HepG2 (cell line): Measurements from ENCODE around the gene ATN1.

Experiments
- CREB1 ChIP-seq, 2 experiments: fragments of 450-650 bp in 1 of 2; IDR thresholded peaks; 2 replicates each; pipeline ENCODE4 v1.6.1; 2016 to 2017; ENCODE audit warnings: control low read depth in 1 of 2, mild to moderate bottlenecking in 1 of 2, missing compliant biosample characterization in 1 of 2, missing genetic modification characterization in 1 of 2
- PPARG ChIP-seq: conservative IDR thresholded peaks from 2 replicates; pipeline ENCODE4 v1.6.1; 2016; ENCODE audit warnings: missing biosample characterization, missing genetic modification reagents
- RNF219 ChIP-seq: sonication (generic); formaldehyde crosslinking; IDR thresholded peaks from 2 replicates; pipeline ENCODE4 v1.5.0; 2020; ENCODE audit warnings: mild to moderate bottlenecking, missing genetic modification reagents
- SMARCC2 ChIP-seq: fragments of 450-650 bp; IDR thresholded peaks from 2 replicates; pipeline ENCODE4 v1.6.1; 2017; ENCODE audit warnings: antibody characterized with exemption, mild to moderate bottlenecking
- SP1 ChIP-seq, 2 experiments: fragments of 450-650 bp in 1 of 2; sonication (generic) in 1 of 2; formaldehyde crosslinking in 1 of 2; IDR thresholded peaks; 2 replicates each; pipeline versions ENCODE4 v1.4.0 to v1.6.1; 2016 to 2020; ENCODE audit warnings: missing genetic modification reagents in 1 of 2
- THAP7 ChIP-seq: sonication (generic); formaldehyde crosslinking; IDR thresholded peaks from 2 replicates; pipeline ENCODE4 v1.8.1; 2023; ENCODE audit warnings: mild to moderate bottlenecking, missing genetic modification reagents
- ZNF10 ChIP-seq: sonication (generic); formaldehyde crosslinking; IDR thresholded peaks from 2 replicates; pipeline ENCODE4 v1.4.0; 2020; ENCODE audit warnings: mild to moderate bottlenecking, low read depth, missing genetic modification reagents, borderline replicate concordance
- ZNF44 ChIP-seq: sonication (generic); formaldehyde crosslinking; IDR thresholded peaks from 2 replicates; pipeline ENCODE4 v1.5.1; 2020; ENCODE audit warnings: mild to moderate bottlenecking, missing genetic modification reagents
- ZNF639 ChIP-seq: conservative IDR thresholded peaks from 2 replicates; pipeline ENCODE4 v1.6.1; 2018; ENCODE audit warnings: missing genetic modification reagents

GRCh38 chr12:6968426-6968825 lies 40.7 kb downstream of the ATN1 start:
- TF ChIP-seq ZNF639 (CRISPR knock-in tag) (no peak), SMARCC2 (no peak), CREB1 (IDR thresholded peaks at IDR 0.05) (no peak), CREB1 (CRISPR knock-in tag; IDR thresholded peaks at IDR 0.05) (no peak), SP1 (IDR thresholded peaks at IDR 0.05) (no peak), SP1 (CRISPR knock-in tag; IDR thresholded peaks at IDR 0.05) (no peak), ZNF44 (CRISPR knock-in tag) (no peak), RNF219 (no peak), ZNF10 (CRISPR knock-in tag) (no peak), THAP7 (no peak), PPARG (no peak)
